ENCODE measurements around the gene MED13L. TPM values are rescaled to one million over a fixed set of nuclear protein-coding genes. Genes with fewer than 3 reads are reported as not detected.

MED13L gene
- total RNA-seq, 1 donor from 2014 or later = 193 TPM

DNA sequence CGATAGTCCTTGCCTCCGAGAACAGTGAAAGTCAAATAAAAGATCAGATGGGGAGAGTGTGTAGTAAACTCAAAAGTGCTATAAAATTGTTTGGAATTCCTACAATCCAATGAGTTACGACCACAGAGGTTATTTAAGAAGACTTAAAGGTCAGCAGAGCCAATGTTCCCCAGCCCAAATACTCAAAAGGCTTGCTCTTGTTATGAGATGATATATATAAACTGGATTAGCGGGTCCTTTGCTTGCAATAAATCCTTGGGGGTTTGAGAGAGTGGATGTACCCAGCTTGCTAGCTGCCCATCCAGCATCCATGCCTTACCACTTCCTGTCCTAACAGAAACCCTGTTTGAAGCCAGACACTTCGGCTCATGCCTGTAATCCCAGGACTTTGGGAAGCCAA is 29.0 kb upstream of the MED13L start:
- ATAC-seq (no peak), DNase-seq (ENCODE audit: low spot score) (no peak)
- intact Hi-C loops (cut with DNase I) = no loop called here

DNA sequence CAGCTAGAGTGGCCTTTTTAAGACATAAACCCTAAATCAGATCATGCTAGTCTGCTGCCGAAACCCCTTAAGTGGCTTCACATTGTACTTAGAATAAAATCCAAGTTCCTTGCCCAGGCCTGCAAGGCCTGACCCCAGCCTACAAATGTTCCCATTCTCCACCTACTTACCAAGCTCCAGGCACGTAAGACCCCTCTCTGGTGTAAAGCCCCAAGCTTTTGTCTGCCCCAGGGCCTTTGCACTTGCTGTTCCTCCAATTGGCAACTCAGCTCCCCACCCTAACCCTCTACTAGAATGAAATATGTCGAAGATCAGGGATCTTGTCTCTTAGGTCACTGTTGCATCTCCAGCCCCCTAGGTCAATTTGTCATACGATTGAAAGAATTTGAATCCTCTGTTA is 27.1 kb upstream of the MED13L start:
- no peak for DNase-seq (ENCODE audit: low spot score)
- no peak for ATAC-seq
- intact Hi-C loops (cut with DNase I) = no loop called here

DNA sequence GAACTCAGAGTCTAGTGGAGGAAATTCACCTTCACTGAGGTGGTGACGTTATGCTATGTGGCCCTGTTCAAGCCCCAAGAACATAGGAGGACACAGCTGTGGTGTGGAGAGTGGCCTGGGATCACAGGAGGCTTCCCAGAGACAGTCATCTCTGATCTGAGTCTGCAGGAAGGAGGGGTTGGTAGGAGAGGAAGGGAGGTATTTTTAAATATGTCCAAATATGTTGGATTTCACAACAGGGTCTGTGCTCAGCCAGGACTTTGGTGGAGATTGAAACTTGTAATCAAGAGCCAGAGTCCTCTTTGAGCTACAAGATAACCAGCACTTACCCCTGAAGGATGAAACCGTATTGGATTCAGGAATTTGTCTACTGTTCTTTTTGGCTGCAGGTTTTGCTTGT is 26.4 kb upstream of the MED13L start:
- no peak for DNase-seq (ENCODE audit: low spot score)
- intact Hi-C loops (cut with DNase I) = no loop called here
- ATAC-seq = peak; percentile 76

- no peak for ATAC-seq
- intact Hi-C loops (cut with DNase I) = no loop called here
- no peak for DNase-seq (ENCODE audit: low spot score)
These were observed 25.6 kb upstream of the MED13L start for GRCh38 chr12:116303066-116303465.

GRCh38 chr12:116302166-116303058 is 24.9 kb upstream of the MED13L start:
- intact Hi-C loops (cut with DNase I) = no loop called here
- DNase-seq (ENCODE audit: low spot score) (no peak), ATAC-seq (peak; percentile 27)

DNA sequence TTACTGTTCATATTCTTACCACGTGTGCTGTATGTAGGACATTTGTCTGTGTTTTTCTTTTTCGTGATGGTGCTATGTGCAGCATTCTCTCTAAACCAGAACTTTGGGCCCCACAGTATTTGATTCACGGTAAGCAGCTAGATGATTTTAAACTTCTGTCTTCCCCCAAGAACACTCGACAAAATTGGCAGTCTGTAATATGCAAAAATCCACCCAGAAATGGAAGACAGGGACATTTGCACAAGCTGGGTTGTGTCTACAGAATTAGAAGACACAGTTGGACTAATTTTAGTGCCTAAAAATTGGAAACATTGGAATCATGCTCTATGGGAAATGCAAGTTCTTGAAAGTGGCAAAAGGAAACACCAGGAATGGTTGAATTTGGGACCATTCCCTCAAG is 24.1 kb upstream of the MED13L start:
- no peak for ATAC-seq

DNA sequence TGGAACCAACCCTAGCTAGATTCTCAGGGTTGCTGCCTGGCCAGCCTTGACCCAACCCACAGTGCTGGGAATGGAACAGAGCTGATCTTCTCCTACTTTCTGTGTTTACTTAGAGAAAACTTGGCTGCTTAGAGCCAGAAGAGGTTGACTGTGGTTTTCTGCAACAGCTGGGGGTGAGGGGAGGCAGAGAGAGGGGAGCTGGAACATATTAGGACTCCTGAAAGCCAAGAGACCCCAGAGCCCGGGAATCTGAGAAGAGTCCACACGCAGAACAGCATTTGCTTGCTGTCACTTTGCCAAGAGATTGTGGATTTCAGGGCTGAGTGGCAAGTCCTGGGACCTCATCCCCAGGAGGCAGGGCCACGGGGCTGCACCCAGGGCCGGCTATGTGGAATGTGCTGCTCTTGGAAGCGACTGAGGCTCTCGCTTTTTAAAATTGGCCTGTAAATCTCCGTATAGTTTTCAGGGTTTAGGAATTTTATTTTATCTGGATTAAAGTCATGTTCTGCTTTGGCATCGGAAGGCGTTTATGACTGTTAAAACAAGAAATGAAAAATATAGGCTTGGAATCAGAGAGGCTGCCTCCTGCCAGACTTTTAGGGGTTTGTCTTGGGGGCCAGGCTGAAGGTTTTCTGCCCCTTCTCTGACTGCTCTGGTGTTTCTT is 22.3 kb upstream of the MED13L start:
- DNase-seq (ENCODE audit: low spot score) (no peak), ATAC-seq (peak; percentile 82)
- intact Hi-C loops (cut with DNase I) = no loop called here

More for the DNA sequence above, 24.1 kb upstream of the MED13L start:
- intact Hi-C loops (cut with DNase I) = no loop called here
- no peak for DNase-seq (ENCODE audit: low spot score)

GRCh38 chr12:116299064-116299463 is 21.6 kb upstream of the MED13L start:
- intact Hi-C loops (cut with DNase I) = no loop called here
- ATAC-seq = no peak
- no peak for DNase-seq (ENCODE audit: low spot score)

GRCh38 chr12:116298578-116298977 is 21.1 kb upstream of the MED13L start:
- DNase-seq (ENCODE audit: low spot score) (no peak), ATAC-seq (no peak)
- intact Hi-C loops (cut with DNase I) = no loop called here

GRCh38 chr12:116297224-116297834 is 19.8 kb upstream of the MED13L start:
- ATAC-seq = no peak
- DNase-seq (ENCODE audit: low spot score) = no peak
- intact Hi-C loops (cut with DNase I) = no loop called here

DNA sequence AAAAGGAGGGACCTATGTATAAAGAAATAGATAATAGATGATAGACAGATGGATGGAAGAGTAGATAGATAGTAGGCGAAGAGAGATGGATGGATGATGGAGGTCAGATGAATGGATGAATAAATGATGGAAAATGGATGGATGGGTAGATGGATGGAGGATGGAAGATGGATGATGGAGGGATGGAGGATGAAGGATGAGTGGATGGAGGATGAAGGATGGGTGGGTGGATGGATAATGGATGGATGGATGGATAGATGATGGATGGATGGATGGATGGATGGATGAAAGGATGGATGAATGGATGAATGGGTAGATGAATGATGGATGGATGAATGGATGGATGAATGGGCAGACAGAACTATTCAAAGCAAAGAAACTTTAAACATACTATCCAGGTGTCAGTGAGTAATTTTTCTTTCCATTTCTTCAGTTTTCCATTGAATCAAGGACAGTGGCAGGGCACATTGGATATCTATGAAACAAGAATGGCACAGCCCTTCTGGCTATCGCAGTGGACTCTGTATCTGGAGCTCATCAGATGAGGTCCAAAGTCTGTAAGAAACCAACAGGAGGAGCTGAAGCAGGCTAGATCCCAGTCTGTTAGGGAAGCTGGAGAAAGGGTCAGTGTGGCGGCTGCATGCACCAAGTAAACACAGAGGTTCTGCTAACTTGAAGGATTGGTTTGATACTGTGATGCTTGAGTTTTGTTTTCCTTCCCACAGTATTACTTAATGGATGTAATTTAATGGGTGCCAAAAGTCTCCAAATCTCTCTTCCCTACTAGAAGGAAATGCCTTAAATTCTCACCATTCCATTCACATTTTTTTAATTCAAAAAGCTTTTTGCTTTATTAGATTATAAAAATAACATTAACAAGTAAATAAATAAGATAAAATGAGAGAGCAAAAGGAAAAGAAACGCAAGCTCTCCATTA is 18.1 kb upstream of the MED13L start:
- DNase-seq (ENCODE audit: low spot score) (no peak), ATAC-seq (no peak)
- intact Hi-C loops (cut with DNase I) = no loop called here

- no peak for ATAC-seq
- intact Hi-C loops (cut with DNase I) = no loop called here
- no peak for DNase-seq (ENCODE audit: low spot score)
These were observed 17.1 kb upstream of the MED13L start for GRCh38 chr12:116294454-116295165.

DNA sequence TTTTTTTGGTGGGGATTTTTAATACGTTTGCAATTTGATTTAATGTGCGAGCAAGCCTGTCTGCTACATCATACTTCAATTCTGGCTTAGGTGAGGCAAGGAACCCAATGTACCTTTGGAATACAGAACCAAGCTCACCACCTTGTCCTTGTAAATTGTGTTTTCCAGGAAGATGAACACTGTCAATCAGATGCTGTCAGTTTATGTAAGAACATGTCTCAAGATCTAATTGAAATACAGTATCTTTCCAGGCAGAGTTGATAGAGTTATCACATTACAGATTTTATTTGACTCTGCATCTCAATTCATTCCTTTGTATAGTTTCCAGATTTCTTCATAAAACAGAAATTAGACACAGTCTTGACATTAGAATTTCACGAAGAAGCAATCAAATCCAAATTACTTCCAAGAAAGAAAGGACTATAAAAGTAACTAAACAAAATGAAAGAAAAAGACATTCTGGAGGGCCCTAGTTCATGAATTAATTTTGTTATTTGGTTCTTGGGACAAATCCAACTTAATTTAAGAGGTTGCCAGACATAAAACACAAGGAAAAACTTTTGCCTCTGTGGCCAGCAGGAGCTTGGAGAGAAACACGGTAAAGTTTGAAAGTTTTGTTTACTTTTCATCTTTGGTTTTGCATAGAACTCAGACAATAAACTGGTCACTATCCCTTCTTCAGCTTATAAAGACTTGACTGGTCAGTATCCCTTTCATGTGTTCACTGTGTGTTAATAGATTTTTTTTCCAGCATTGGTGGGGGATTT is 16.4 kb upstream of the MED13L start:
- intact Hi-C loops (cut with DNase I) = no loop called here
- no peak for DNase-seq (ENCODE audit: low spot score)
- ATAC-seq = no peak

GRCh38 chr12:116291218-116291617 is 13.7 kb upstream of the MED13L start:
- intact Hi-C loops (cut with DNase I) = no loop called here

GRCh38 chr12:116288735-116289134 is 11.2 kb upstream of the MED13L start:
- intact Hi-C loops (cut with DNase I) = loop anchor here (10.0 kb wide), 1 partner anchor 136 kb away; no protein-coding TSS in a partner anchor
- ATAC-seq = no peak

More at GRCh38 chr12:116291218-116291617, 13.7 kb upstream of the MED13L start:
- ATAC-seq = no peak
- no peak for DNase-seq (ENCODE audit: low spot score)

DNA sequence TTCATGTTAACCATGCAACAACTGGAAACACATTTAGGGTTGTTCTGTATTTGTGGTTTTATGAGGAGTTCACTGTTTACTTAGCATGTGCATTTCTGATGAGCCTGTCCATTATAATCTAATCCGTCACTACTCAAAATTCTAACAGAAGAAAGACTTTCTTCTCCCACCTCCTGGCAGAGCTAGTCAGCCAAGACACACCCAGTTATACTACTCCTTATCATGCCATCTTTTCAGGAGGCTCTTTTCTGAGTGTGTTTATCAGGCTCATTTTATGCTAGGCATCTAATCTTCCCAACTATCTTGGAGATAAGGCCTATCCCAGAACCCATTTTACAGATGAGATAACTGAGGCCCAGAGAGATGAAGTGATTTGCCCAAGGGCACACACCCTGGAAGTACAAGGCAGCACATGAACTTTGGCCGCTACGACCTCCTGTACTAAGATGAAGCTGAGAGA is 10.4 kb upstream of the MED13L start:
- DNase-seq (ENCODE audit: low spot score) (no peak), ATAC-seq (no peak)
- intact Hi-C loops (cut with DNase I) = loop anchor here (10.0 kb wide), 1 partner anchor 137 kb away; no protein-coding TSS in a partner anchor

More at GRCh38 chr12:116288735-116289134, 11.2 kb upstream of the MED13L start:
- DNase-seq (ENCODE audit: low spot score) = no peak

DNA sequence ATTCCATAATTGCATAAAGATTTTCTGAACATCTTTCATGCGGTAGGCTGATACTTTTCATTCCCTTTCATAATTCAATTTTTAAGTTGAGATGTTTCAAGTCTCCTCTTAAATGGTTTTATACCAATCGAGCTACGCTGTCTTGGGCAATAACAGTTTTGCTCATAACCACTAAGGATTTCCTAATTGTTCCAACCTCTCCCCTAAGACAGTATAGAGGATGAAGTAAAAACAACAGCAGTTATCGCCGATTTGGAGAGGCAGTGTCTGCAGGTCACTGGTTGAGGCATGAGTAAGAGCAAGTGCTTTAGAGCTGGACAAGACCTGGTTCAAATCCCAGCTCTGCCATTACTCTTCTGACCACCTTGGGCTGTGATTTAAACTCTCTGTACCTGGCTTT is 6.9 kb upstream of the MED13L start:
- no peak for ATAC-seq

More for the DNA sequence above, 6.9 kb upstream of the MED13L start:
- no peak for DNase-seq (ENCODE audit: low spot score)
- intact Hi-C loops (cut with DNase I) = loop anchor here (10.0 kb wide), 1 partner anchor 140 kb away; no protein-coding TSS in a partner anchor

Data from sciatic nerve (tissue), 2 donors.